ENCODE measurements around the gene STPG2.

STPG2 gene

GRCh38 chr4:97812768-97813167, 330.5 kb downstream of the STPG2 start:
- no peak overlapping the region for H3K4me3 ChIP-seq (ENCODE audit: low read length)
- no peaks in the 10 kb centered on the region for H3K9me3 ChIP-seq (ENCODE audit: control insufficient read depth, low read length)
- no peaks in the 10 kb centered on the region for H3K4me1 ChIP-seq (ENCODE audit: control insufficient read depth, insufficient read depth, low read length)
- H3K27me3 ChIP-seq (replicated peaks; ENCODE audit: control insufficient read depth, insufficient read depth, low read length) = no peaks in the 10 kb centered on the region
- DNase-seq (ENCODE audit: low read depth) = no peak
- no peaks in the 10 kb centered on the region for H3K36me3 ChIP-seq (ENCODE audit: control insufficient read depth, insufficient read depth, low read length, severe bottlenecking)
- H3K9ac ChIP-seq (ENCODE audit: low read length) = no peak overlapping the region

- Histone ChIP-seq H3K4me1 (ENCODE audit: control insufficient read depth, insufficient read depth, low read length) (no peaks in the 10 kb centered on the region), H3K36me3 (ENCODE audit: control insufficient read depth, insufficient read depth, low read length, severe bottlenecking) (no peaks in the 10 kb centered on the region), H3K27me3 (replicated peaks; ENCODE audit: control insufficient read depth, insufficient read depth, low read length) (no peaks in the 10 kb centered on the region), H3K9me3 (ENCODE audit: control insufficient read depth, low read length) (no peaks in the 10 kb centered on the region), H3K4me3 (ENCODE audit: low read length) (no peak overlapping the region), H3K9ac (ENCODE audit: low read length) (no peak overlapping the region)
- no peak for DNase-seq (ENCODE audit: low read depth)
Measured at GRCh38 chr4:97786306-97786920, 356.9 kb downstream of the STPG2 start.

DNA sequence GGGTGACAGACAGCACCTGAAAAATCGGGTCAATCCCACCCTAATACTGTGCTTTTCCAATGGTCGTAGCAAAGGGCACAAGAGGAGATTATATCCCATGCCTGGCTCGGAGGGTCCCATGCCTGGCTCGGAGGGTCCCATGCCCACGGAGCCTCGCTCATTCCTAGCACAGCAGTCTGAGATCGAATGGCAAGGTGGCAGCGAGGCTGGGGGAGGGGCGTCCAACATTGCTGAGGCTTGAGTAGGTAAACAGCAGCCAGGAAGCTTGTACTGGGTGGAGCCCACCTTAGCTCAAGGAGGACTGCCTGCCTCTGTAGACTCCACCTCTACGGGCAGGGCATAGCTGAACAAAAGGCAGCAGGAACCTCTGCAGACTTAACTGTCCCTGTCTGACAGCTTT, 365.1 kb downstream of the STPG2 start:
- Histone ChIP-seq H3K27me3 (replicated peaks; ENCODE audit: control insufficient read depth, insufficient read depth, low read length) (no peaks in the 10 kb centered on the region), H3K4me1 (ENCODE audit: control insufficient read depth, insufficient read depth, low read length) (no peaks in the 10 kb centered on the region), H3K36me3 (ENCODE audit: control insufficient read depth, insufficient read depth, low read length, severe bottlenecking) (no peaks in the 10 kb centered on the region), H3K9me3 (ENCODE audit: control insufficient read depth, low read length) (no peaks in the 10 kb centered on the region), H3K9ac (ENCODE audit: low read length) (no peak overlapping the region), H3K4me3 (ENCODE audit: low read length) (no peak overlapping the region)
- no peak for DNase-seq (ENCODE audit: low read depth)

- no peaks in the 10 kb centered on the region for H3K9me3 ChIP-seq (ENCODE audit: control insufficient read depth, low read length)
- no peaks in the 10 kb centered on the region for H3K36me3 ChIP-seq (ENCODE audit: control insufficient read depth, insufficient read depth, low read length, severe bottlenecking)
- no peak overlapping the region for H3K4me3 ChIP-seq (ENCODE audit: low read length)
- no peaks in the 10 kb centered on the region for H3K4me1 ChIP-seq (ENCODE audit: control insufficient read depth, insufficient read depth, low read length)
- H3K27me3 ChIP-seq (replicated peaks; ENCODE audit: control insufficient read depth, insufficient read depth, low read length) = no peaks in the 10 kb centered on the region
- DNase-seq (ENCODE audit: low read depth) = no peak
- H3K9ac ChIP-seq (ENCODE audit: low read length) = no peak overlapping the region
Measured at GRCh38 chr4:97774347-97774989, 368.8 kb downstream of the STPG2 start.

- Histone ChIP-seq H3K9me3 (ENCODE audit: control insufficient read depth, low read length) (no peaks in the 10 kb centered on the region), H3K4me3 (ENCODE audit: low read length) (no peak overlapping the region), H3K9ac (ENCODE audit: low read length) (no peak overlapping the region), H3K4me1 (ENCODE audit: control insufficient read depth, insufficient read depth, low read length) (no peaks in the 10 kb centered on the region), H3K27me3 (replicated peaks; ENCODE audit: control insufficient read depth, insufficient read depth, low read length) (no peaks in the 10 kb centered on the region), H3K36me3 (ENCODE audit: control insufficient read depth, insufficient read depth, low read length, severe bottlenecking) (no peaks in the 10 kb centered on the region)
- no peak for DNase-seq (ENCODE audit: low read depth)
Measured at GRCh38 chr4:97770222-97770621, 373.1 kb downstream of the STPG2 start.

- DNase-seq (ENCODE audit: low read depth) = no peak
- no peaks in the 10 kb centered on the region for H3K4me1 ChIP-seq (ENCODE audit: control insufficient read depth, insufficient read depth, low read length)
- H3K27me3 ChIP-seq (replicated peaks; ENCODE audit: control insufficient read depth, insufficient read depth, low read length) = no peaks in the 10 kb centered on the region
- no peaks in the 10 kb centered on the region for H3K36me3 ChIP-seq (ENCODE audit: control insufficient read depth, insufficient read depth, low read length, severe bottlenecking)
- no peak overlapping the region for H3K9ac ChIP-seq (ENCODE audit: low read length)
- H3K4me3 ChIP-seq (ENCODE audit: low read length) = no peak overlapping the region
- H3K9me3 ChIP-seq (ENCODE audit: control insufficient read depth, low read length) = no peaks in the 10 kb centered on the region
Measured at GRCh38 chr4:97762115-97762512, 381.2 kb downstream of the STPG2 start.

DNA sequence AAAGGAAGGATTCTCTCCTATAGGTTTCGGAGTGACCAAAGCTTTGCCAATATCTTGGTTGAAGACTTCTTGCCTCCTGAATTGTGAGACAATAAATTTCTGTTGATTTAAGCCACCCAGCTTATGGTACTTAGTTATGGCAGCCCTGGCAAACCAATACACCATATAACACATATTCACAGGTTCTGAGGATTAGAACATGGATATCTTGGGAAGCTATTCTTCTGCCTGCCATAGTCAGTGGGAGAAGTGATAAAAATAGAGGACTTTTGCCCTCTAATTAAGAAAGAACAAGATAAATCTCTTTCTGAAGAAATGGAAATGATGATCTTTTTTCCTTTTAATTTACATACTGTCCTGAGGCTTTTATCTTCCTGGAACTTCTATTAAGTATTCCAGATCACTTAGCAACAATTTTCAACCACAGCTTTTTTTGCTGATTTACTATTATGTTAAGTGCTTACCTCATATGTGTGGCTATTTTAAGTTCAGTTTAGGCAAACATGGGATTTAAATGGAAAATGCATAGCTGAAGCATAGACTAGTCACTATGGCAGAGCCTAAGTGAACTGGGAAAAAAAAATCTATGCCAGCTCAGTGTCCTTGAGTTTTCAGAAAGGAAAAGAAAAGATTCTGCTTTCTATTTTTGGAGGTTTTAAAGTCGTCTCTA, 381.7 kb downstream of the STPG2 start:
- Histone ChIP-seq H3K27me3 (replicated peaks; ENCODE audit: control insufficient read depth, insufficient read depth, low read length) (no peaks in the 10 kb centered on the region), H3K4me3 (ENCODE audit: low read length) (no peak overlapping the region), H3K4me1 (ENCODE audit: control insufficient read depth, insufficient read depth, low read length) (no peaks in the 10 kb centered on the region), H3K9ac (ENCODE audit: low read length) (no peak overlapping the region), H3K9me3 (ENCODE audit: control insufficient read depth, low read length) (no peaks in the 10 kb centered on the region), H3K36me3 (ENCODE audit: control insufficient read depth, insufficient read depth, low read length, severe bottlenecking) (no peaks in the 10 kb centered on the region)
- no peak for DNase-seq (ENCODE audit: low read depth)

DNA sequence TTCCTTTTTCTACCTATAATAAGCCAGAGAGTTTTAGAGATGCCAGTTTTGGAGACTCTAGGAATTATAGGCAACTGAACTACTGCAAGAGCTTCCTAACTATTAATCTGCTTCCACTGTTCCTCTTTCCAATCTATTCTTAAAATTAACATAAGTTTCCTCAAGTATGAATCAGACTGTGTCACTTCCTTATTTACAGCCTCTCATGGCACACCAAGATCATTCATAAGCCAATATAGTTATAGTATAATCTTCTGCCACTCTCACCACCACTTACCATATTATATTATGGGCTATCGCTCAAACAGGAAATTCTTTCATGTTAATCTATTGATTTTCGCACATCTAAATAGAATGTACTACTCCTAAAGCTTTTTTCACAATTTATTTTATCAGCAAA, 383.5 kb downstream of the STPG2 start:
- Histone ChIP-seq H3K9ac (ENCODE audit: low read length) (no peak overlapping the region), H3K4me1 (ENCODE audit: control insufficient read depth, insufficient read depth, low read length) (no peaks in the 10 kb centered on the region), H3K4me3 (ENCODE audit: low read length) (no peak overlapping the region), H3K9me3 (ENCODE audit: control insufficient read depth, low read length) (no peaks in the 10 kb centered on the region), H3K27me3 (replicated peaks; ENCODE audit: control insufficient read depth, insufficient read depth, low read length) (no peaks in the 10 kb centered on the region), H3K36me3 (ENCODE audit: control insufficient read depth, insufficient read depth, low read length, severe bottlenecking) (no peaks in the 10 kb centered on the region)
- no peak for DNase-seq (ENCODE audit: low read depth)

DNA sequence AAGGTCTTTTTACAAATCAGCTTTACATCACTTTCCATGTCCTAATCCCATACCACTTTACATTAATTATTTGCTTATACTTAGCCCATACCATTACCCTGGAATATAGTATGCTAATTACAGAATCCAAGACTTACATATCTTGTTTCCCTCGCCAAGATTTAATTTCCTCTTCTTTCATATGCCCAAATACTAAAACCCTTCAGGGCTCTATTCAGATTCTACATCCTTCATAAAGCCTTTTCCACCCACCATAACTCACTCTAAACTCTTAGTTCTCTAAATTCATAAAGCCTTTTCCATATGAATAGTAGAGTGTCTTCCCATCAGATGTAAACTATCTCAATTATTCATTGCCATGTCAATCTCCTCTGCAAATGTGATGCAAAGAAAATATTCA, 390.7 kb downstream of the STPG2 start:
- no peaks in the 10 kb centered on the region for H3K27me3 ChIP-seq (replicated peaks; ENCODE audit: control insufficient read depth, insufficient read depth, low read length)
- no peak overlapping the region for H3K4me3 ChIP-seq (ENCODE audit: low read length)
- H3K4me1 ChIP-seq (ENCODE audit: control insufficient read depth, insufficient read depth, low read length) = no peaks in the 10 kb centered on the region
- H3K9ac ChIP-seq (ENCODE audit: low read length) = no peak overlapping the region
- no peaks in the 10 kb centered on the region for H3K9me3 ChIP-seq (ENCODE audit: control insufficient read depth, low read length)
- no peak for DNase-seq (ENCODE audit: low read depth)
- H3K36me3 ChIP-seq (ENCODE audit: control insufficient read depth, insufficient read depth, low read length, severe bottlenecking) = no peaks in the 10 kb centered on the region

DNA sequence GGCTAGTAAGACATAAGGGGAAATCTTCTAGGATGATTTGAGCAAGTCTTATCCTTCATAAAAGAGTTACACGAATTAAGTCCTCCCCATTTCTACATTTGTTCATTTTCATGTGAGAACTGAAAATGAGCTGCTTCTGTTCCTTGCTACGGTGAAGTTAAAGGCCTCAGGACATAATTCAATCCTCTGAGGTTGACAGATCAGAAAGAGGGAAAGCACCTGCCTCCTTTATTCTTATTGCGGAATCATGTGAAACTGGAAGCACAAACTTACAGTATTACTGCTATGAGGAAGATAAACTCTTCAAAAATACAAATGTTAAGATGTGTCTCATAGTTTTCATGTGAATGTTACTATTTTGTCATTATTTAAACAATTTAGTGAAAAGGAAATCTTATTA, 395.3 kb downstream of the STPG2 start:
- no peaks in the 10 kb centered on the region for H3K9me3 ChIP-seq (ENCODE audit: control insufficient read depth, low read length)

DNA sequence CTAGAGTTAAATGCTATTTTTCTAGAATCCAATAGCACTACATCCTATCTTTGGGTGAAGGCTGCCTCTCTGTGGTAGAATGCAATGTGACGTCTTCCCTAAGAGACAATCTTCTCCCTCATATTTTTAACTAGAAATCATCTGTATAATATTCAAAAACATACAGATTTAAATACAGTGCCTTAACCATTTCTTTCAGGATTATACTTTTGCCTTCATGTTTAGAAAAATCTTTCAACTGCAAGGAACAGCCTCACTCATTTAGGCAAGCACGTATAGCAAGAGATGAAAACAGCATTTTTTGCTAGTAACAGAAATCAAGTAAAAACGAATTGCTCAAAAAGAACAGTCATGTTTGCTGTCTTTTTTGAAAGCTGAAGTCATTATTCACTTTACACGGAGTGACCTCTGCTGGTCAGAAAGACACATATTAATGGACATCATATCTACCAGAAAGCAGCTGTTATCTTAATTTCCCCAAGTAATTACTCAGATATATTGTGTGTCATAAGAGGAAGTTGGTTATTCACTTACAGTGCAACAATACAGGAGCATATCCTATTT, 422.3 kb downstream of the STPG2 start:
- Histone ChIP-seq H3K4me3 (ENCODE audit: low read length) (no peak overlapping the region), H3K36me3 (ENCODE audit: control insufficient read depth, insufficient read depth, low read length, severe bottlenecking) (no peaks in the 10 kb centered on the region), H3K4me1 (ENCODE audit: control insufficient read depth, insufficient read depth, low read length) (no peaks in the 10 kb centered on the region), H3K27me3 (replicated peaks; ENCODE audit: control insufficient read depth, insufficient read depth, low read length) (no peaks in the 10 kb centered on the region), H3K9ac (ENCODE audit: low read length) (peak overlapping the region; percentile 6), H3K9me3 (ENCODE audit: control insufficient read depth, low read length) (no peaks in the 10 kb centered on the region)
- DNase-seq (ENCODE audit: low read depth) = peak; percentile 34

More for the DNA sequence above, 395.3 kb downstream of the STPG2 start:
- Histone ChIP-seq H3K4me3 (ENCODE audit: low read length) (no peak overlapping the region), H3K4me1 (ENCODE audit: control insufficient read depth, insufficient read depth, low read length) (no peaks in the 10 kb centered on the region), H3K36me3 (ENCODE audit: control insufficient read depth, insufficient read depth, low read length, severe bottlenecking) (no peaks in the 10 kb centered on the region), H3K9ac (ENCODE audit: low read length) (no peak overlapping the region), H3K27me3 (replicated peaks; ENCODE audit: control insufficient read depth, insufficient read depth, low read length) (no peaks in the 10 kb centered on the region)
- DNase-seq (ENCODE audit: low read depth) = no peak

All from adipocyte (in vitro differentiated cells).